Hematopoietic multipotent progenitor cell treated with erythropoietin and hydrocortisone succinate and interleukin-3 and kit ligand, for 15 days (in vitro differentiated cells): ENCODE data around the gene DDAH1.

Experiments used
- DNase-seq: peaks from one replicate; pipeline ENCODE4 v3.0.0-alpha.2; 2015; ENCODE audit warnings: low spot score

DDAH1 gene

GRCh38 chr1:85328713-85329397 is 136.1 kb downstream of the DDAH1 start:
- no peak for DNase-seq

GRCh38 chr1:85327759-85328158 is 137.2 kb downstream of the DDAH1 start:
- no peak for DNase-seq

GRCh38 chr1:85326851-85327250 is 138.1 kb downstream of the DDAH1 start:
- DNase-seq: no peak

GRCh38 chr1:85326336-85326735 is 138.6 kb downstream of the DDAH1 start:
- DNase-seq: no peak

- DNase-seq: no peak
Measured at GRCh38 chr1:85325920-85326319, 139.0 kb downstream of the DDAH1 start.

GRCh38 chr1:85323770-85324169 is 141.2 kb downstream of the DDAH1 start:
- no peak for DNase-seq

- no peak for DNase-seq
Measured at GRCh38 chr1:85322655-85323054, 142.3 kb downstream of the DDAH1 start.

GRCh38 chr1:85321237-85321964 is 143.6 kb downstream of the DDAH1 start:
- DNase-seq: no peak

GRCh38 chr1:85320371-85321131 is 144.4 kb downstream of the DDAH1 start:
- DNase-seq: no peak

- no peak for DNase-seq
Measured at GRCh38 chr1:85319931-85320330, 145.0 kb downstream of the DDAH1 start.

- DNase-seq: no peak
Measured at GRCh38 chr1:85319491-85319890, 145.5 kb downstream of the DDAH1 start.

- DNase-seq: no peak
Measured at GRCh38 chr1:85318217-85318616, 146.7 kb downstream of the DDAH1 start.

- no peak for DNase-seq
Measured at GRCh38 chr1:85317560-85317959, 147.4 kb downstream of the DDAH1 start.

- DNase-seq: no peak
Measured at GRCh38 chr1:85316321-85316720, 148.6 kb downstream of the DDAH1 start.

GRCh38 chr1:85315789-85316188 is 149.2 kb downstream of the DDAH1 start:
- DNase-seq: no peak

GRCh38 chr1:85314726-85315125 is 150.2 kb downstream of the DDAH1 start:
- no peak for DNase-seq

GRCh38 chr1:85313888-85314696 is 150.9 kb downstream of the DDAH1 start:
- no peak for DNase-seq

- DNase-seq: no peak
Measured at GRCh38 chr1:85311818-85312217, 153.1 kb downstream of the DDAH1 start.

GRCh38 chr1:85308833-85309350 is 156.1 kb downstream of the DDAH1 start:
- no peak for DNase-seq

- DNase-seq: peak; percentile 13
Measured at GRCh38 chr1:85307987-85308832, 156.7 kb downstream of the DDAH1 start.

GRCh38 chr1:85306236-85306635 is 158.7 kb downstream of the DDAH1 start:
- DNase-seq: no peak
